GM06990 (cell line): Measurements from ENCODE around the gene OMP.

Experiments
- DNase-seq: peaks from one replicate; pipeline ENCODE4 v3.0.0-alpha.2; 2011; ENCODE audit not compliant: insufficient read length; ENCODE audit errors: extremely low read depth
- H3K27me3 ChIP-seq: replicated peaks from 2 replicates; pipeline ENCODE4 v1.6.0; 2011; ENCODE audit warnings: low read length; ENCODE audit not compliant: control insufficient read depth, insufficient read depth
- H3K36me3 ChIP-seq: 2 replicates; pipeline ENCODE4 v1.5.1; 2011; ENCODE audit warnings: low read length; ENCODE audit not compliant: control insufficient read depth, insufficient read depth
- H3K4me3 ChIP-seq: replicated peaks from 2 replicates; pipeline ENCODE4 v1.5.1; 2011; ENCODE audit warnings: low read depth, mild to moderate bottlenecking, control low read depth, low read length
- CTCF ChIP-seq: IDR thresholded peaks from 2 replicates; pipeline ENCODE4 v1.5.1; 2011; ENCODE audit warnings: low read length, control low read depth, mild to moderate bottlenecking, inconsistent platforms; ENCODE audit not compliant: insufficient read depth, poor library complexity, severe bottlenecking

Gene OMP

GRCh38 chr11:77101043-77101537, 1.6 kb upstream of the OMP start:
- TF ChIP-seq CTCF = peak; percentile 62
- no peaks in the 10 kb centered on the region for H3K36me3 ChIP-seq
- H3K4me3 ChIP-seq = no peak overlapping the region
- DNase-seq = no peak
- H3K27me3 ChIP-seq = no peaks in the 10 kb centered on the region; the same call in 1 of the 2 replicates

GRCh38 chr11:77103319-77103718, 679 bp downstream of the OMP start:
- TF ChIP-seq CTCF = no peak
- H3K27me3 ChIP-seq = no peaks in the 10 kb centered on the region; the same call in 1 of the 2 replicates
- DNase-seq = no peak
- no peak overlapping the region for H3K4me3 ChIP-seq
- H3K36me3 ChIP-seq = no peaks in the 10 kb centered on the region

DNA sequence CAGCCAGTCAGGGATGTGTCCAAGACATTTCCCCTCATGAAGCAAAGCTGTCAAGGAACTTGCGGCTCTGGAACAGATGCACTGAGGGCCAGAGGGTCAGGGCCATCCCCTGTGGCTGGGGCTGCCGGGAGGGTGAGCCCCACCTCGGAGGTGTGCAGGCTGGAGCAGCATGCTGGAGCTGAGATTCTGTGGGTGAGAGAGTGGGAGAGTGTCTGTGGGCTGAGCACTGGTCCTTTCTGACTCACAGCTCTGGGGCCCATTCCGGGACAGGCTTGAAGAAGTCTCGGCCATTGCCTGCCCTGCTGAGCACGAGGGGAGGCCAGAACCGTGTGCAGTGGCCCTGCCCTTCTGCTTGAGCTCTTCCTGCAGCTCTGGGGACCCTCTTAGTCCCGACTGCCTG, 2.1 kb downstream of the OMP start:
- Histone ChIP-seq H3K36me3 (no peaks in the 10 kb centered on the region), H3K4me3 (no peak overlapping the region), H3K27me3 (no peaks in the 10 kb centered on the region; the same call in 1 of the 2 replicates)
- no peak for DNase-seq
- TF ChIP-seq CTCF = no peak

DNA sequence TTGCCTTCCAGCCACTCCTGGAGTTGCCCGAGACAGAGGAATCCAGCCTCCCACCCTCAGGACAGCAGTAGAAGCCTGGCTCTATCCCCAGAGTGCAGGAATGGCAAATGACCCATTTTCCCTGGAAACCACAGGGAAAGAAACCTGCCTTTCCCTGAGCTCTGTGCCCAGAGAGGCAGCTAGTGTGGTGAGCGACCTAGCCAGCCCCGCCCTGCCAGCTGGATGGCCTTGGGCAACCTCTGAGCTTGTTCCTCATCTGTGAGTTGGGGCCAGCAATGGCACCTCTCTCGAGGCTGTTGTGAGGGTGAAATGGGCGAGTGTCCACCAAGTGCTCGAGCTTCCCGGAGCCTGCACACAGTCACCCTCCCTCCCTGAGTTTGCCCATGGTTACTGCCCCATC, 3.7 kb downstream of the OMP start:
- no peak for DNase-seq
- no peak for TF ChIP-seq CTCF
- Histone ChIP-seq H3K4me3 (no peak overlapping the region), H3K36me3 (no peaks in the 10 kb centered on the region), H3K27me3 (no peaks in the 10 kb centered on the region; the same call in 1 of the 2 replicates)

DNA sequence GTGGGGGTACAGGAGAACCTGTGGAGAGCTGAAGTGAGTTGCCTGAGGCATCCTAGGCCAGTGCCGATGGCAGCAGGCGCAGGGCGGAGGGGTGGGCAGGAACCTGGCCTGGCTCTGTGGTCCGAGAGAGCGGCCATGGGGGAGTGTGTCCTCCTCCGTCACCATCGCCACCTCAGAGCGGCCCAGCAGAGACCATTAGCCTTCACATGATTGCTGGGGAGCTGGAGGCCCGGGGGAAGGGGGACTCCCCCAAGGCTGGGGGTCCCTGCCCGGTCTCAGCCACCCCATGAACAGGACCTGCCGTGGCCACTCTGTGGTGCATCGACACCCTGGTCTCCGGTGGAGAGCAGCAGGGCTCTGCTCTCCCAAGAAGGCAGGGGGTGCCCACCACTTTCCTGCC, 4.1 kb downstream of the OMP start:
- no peak for DNase-seq
- no peak for TF ChIP-seq CTCF
- Histone ChIP-seq H3K4me3 (no peak overlapping the region), H3K27me3 (no peaks in the 10 kb centered on the region; the same call in 1 of the 2 replicates), H3K36me3 (no peaks in the 10 kb centered on the region)

DNA sequence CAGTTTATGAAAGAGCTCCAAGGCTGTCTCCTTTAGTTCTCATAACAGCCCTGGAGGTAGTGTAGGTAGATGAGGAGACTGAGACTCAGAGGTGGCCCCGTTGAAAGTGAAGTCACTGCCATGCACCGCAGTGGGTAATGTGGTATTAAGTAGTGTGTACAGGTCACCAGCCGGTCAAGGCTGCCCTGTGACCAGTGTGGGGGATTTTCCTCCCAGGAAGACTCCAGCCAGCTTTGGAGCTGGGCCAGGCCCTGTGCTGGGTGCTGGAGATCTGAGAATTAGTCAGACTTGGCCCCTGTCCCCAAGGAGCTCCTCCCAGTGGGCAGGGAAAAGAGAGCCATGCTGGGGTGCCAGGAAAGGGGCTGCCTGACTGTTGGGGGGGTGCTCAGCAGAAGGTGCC, 5.3 kb downstream of the OMP start:
- no peak for DNase-seq
- no peak for TF ChIP-seq CTCF
- no peaks in the 10 kb centered on the region for H3K36me3 ChIP-seq
- H3K27me3 ChIP-seq = no peaks in the 10 kb centered on the region; the same call in 1 of the 2 replicates
- no peak overlapping the region for H3K4me3 ChIP-seq
